GM12878 (cell line): ENCODE results near the gene CPNE5.

Experiments
- BCL3 ChIP-seq: IDR thresholded peaks from 2 replicates; pipeline ENCODE4 v1.6.1; 2011; ENCODE audit warnings: borderline replicate concordance, low read depth, mild to moderate bottlenecking, moderate library complexity, low read length; ENCODE audit not compliant: insufficient read depth, poor library complexity, severe bottlenecking
- CREB1 ChIP-seq: IDR thresholded peaks from 2 replicates; pipeline ENCODE4 v1.6.1; 2012; ENCODE audit warnings: low read depth, mild to moderate bottlenecking, inconsistent platforms
- CTCF ChIP-seq, 3 experiments: IDR thresholded peaks in 2 of 3; conservative IDR thresholded peaks in 1 of 3; 2 replicates each; pipeline ENCODE4 v1.5.1; 2011; ENCODE audit warnings: low read depth in 3 of 3, low read length in 3 of 3, mild to moderate bottlenecking in 3 of 3, control low read depth in 2 of 3, moderate library complexity in 2 of 3, inconsistent platforms in 1 of 3, mixed read lengths in 1 of 3; ENCODE audit not compliant: control insufficient read depth in 2 of 3, insufficient read depth in 1 of 3; ENCODE audit errors: extremely low read depth in 1 of 3
- ELK1 ChIP-seq: IDR thresholded peaks from 2 replicates; pipeline ENCODE4 v1.6.1; 2012; ENCODE audit warnings: low read depth, low read length, improper control_type of control experiment
- MAX ChIP-seq: IDR thresholded peaks from 2 replicates; pipeline ENCODE4 v1.6.1; 2012; ENCODE audit warnings: low read depth, low read length, improper control_type of control experiment
- POLR2A ChIP-seq: IDR thresholded peaks from 2 replicates; pipeline ENCODE4 v1.6.1; 2011; ENCODE audit warnings: low read depth, mild to moderate bottlenecking, low read length
- POLR2AphosphoS2 ChIP-seq: IDR thresholded peaks from 2 replicates; pipeline ENCODE4 v1.6.1; 2011; ENCODE audit warnings: low read depth, mild to moderate bottlenecking, low read length, improper control_type of control experiment, moderate library complexity
- RBBP5 ChIP-seq: fragments of 200-600 bp; sonication (generic); conservative IDR thresholded peaks from 2 replicates; pipeline ENCODE4 v1.6.1; 2016
- REST ChIP-seq: IDR thresholded peaks from 2 replicates; pipeline ENCODE4 v1.6.1; 2012; ENCODE audit warnings: mild to moderate bottlenecking, low read depth, low read length
- TCF3 ChIP-seq: IDR thresholded peaks from 2 replicates; pipeline ENCODE4 v1.6.1; 2012; ENCODE audit warnings: low read depth, mild to moderate bottlenecking, low read length, borderline replicate concordance; ENCODE audit not compliant: insufficient read depth

- TF ChIP-seq POLR2AphosphoS2 (no peak), REST (no peak), MAX (no peak), POLR2A (no peak), ELK1 (no peak), CTCF (IDR thresholded peaks at IDR 0.05 in 2 of 3, conservative IDR thresholded peaks at IDR 0.05 in 1 of 3; ENCODE audit: control insufficient read depth in 2 of 3, extremely low read depth in 1 of 3, insufficient read depth in 1 of 3, low read depth in 3 of 3, low read length in 3 of 3) (no peak), TCF3 (no peak), RBBP5 (no peak), BCL3 (no peak), CREB1 (no peak)
These were observed 52.0 kb downstream of the CPNE5 start for GRCh38 chr6:36787210-36787609.
